Stimulated activated naive CD4-positive, alpha-beta T cell treated with Interleukin-2 at 50 U/mL for 16 hours (primary cell): ENCODE measurements around the gene TWF2.

Source experiments
- DNase-seq: peaks from one replicate; lab custom pipeline; 2025; lab: John Stamatoyannopoulos, UW

The TWF2 gene

DNA sequence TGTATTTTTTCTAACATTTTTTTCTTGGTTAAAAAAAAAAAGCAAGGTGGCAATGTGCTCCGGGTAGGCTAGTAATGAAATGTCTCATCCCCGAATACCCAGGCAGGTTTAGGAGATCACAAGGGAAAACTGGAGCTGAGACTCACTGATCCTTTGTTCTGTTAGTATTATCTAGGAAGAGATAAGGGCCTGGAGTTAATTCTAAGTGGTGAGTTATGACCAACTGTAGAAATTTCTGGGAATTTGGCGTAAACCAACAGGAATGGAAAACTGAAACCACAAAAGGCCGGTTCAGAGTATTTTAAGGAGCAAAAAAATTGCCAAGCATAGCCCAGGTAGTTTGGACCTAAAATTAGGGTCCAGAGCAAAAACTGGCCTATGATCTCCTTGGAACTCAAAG lies 19.0 kb upstream of the TWF2 start:
- no peak for DNase-seq

DNA sequence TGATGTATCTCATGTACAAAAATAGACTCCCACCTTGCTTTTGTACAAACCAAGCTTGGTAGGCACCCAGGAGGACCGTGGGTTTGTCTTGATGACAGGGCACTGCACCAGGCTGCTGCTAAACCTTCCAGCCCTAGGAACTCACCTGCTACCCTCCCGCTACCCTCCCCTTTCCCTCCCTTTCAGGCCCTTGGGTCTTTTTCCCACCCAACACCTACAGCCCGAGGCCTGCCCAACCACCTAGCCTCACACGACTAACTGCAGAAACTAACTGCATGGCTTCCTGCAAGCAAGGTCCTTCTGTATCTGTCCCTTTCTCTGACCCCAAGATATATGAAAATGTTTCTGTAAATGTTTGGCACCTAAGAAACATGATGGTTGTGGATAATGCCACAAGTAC lies 17.7 kb upstream of the TWF2 start:
- no peak for DNase-seq

DNA sequence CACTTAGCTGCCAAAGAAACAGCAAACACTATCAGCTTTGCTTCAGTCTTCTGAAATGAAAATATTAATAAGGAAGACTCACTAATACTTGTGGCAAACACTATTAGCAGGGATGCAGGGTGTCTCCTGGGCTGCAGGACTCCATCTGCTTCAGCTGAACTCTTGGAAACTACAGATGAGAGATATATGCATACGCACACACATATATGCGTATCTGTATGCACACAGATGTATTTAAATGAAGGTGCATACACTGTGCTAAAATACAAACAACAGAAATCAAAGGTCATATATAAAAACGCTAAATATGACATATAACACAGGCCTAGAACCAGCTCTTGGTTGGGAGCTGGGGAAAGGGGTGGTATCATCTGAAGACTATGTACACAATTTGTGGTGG lies 17.2 kb upstream of the TWF2 start:
- DNase-seq = no peak

DNA sequence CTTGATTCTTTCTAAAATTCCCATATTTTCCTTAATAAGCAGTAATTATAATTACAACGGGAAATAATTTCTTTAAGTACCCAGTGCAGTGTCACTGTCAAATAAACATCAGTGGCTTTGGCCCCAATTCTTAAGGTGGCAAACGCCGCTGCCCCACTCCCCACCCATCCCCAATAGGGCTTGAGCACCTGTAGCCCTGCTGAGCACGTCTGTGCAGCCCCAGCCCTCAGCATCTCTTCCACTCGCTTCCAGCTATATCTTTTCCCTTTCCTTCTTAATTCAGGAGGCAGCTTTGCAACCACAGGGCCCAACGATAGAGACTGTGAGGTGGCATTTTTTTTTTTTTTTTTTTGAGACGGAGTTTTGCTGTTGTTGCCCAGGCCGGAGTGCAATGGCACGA lies 15.7 kb upstream of the TWF2 start:
- DNase-seq = no peak

DNA sequence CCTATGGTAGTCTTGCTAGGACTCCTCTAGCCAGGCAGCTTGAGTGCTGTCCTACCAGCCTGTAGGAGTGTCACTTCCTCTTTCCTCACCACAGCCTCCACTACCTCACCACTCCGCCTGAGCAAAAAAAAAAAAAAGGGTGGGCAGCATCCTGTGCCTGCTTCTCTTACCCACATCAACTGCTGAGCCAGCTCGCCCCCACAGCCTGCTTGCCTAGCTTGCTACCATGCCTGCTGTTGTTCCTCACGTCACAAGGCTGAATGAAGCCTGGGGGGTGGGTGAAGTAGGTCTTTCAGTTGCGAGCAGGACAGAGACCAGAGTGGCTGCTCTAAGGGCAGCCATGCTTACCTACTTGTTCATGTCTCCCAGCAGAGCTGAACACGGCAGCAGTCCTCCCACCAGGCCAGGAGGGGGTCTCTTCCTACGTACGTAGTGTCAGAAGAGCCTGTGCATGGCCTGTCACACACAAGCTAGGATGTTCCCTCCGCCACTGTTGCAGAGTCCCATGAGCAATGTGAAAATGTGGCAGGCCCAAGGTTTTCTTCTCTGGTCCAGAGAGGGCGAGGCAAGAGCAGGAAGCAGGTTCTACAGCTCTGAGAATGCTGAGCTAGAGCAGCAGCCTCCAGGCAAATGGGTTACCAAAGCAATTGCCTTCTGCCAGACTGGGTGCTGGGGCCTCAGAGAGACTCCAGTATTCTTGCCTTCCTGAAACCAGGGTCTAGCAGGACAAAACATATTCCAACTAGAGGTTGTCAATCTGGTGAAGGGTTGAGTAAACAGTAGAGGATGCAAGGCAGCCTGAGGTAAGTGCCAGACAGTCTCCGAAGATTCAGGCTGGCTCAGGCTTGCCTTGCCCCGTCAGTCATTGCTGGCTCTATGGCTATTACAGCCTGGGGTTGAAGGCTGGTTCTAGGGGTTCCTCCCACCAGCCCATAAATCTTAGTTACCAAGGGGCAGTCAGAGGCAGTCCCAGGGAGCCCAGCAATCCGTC lies 14.7 kb upstream of the TWF2 start:
- peak; percentile 91 for DNase-seq

DNA sequence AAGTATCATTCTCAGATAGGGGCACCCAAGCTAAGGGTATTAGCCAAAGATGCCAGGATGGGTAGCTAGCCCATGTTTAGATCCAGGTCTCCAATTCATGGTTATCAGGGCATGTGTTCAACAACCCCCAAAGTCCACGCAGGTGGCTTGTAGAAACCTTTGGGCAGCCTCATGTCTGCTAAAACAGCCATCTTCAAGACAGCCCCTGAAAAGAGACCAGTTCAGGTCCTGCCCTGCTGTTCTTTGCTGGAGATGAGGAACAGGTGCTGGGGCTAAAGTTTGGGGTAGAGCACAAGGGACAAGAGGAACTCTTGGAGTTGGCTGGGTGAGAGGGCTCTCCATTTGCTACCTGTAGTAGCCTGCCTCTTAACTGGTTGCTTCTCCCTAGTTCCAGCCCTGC lies 11.2 kb upstream of the TWF2 start:
- no peak for DNase-seq

DNA sequence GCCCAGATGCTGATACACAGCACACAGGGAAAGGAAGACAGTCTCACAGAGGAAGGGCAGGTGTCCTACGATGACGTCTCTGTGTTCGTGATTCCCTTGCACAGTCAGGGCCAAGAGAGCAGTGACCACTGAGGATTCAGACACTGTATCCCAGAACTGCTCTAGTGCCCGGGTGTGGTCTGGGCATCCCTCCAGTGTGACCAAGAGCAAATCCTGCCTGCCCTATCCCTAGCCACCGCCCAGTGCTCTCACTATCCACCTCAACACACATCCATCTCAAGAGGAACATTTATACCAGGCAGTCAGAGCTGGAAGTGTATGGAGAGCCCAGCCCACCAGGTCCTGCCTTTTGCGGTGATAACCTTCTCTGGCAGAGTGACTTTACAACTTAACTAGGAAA lies 10.7 kb upstream of the TWF2 start:
- no peak for DNase-seq

DNA sequence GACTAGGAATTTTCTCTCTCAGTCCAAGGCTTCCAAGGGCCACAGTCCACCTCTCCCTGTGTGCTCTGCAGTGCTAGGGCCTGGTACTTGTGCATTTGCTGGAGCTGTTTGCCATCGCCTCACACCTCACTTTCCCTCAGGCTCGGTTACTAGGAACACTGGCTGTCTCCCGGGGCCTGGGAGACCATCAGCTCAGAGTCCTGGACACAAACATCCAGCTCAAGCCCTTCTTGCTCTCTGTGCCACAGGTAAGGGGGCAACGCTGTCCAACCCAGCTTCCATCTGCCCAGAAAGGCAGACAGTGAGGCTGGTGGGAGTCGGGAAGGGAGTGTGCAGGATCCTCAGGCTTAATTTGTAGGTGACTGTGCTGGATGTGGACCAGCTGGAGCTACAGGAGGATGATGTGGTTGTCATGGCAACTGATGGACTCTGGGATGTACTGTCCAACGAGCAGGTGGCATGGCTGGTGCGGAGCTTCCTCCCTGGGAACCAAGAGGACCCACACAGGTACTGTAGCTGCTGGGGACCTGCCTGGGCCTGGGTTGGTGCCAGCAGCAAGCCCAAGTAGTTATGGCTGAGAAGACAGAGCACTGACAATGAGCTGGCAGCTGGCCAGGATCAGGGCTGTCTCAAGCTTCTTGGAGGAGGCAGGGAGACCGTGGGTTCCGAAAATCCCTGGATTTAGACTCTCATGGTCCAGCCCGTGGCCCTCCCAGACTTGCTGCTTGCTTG lies 10.0 kb upstream of the TWF2 start:
- no peak for DNase-seq

DNA sequence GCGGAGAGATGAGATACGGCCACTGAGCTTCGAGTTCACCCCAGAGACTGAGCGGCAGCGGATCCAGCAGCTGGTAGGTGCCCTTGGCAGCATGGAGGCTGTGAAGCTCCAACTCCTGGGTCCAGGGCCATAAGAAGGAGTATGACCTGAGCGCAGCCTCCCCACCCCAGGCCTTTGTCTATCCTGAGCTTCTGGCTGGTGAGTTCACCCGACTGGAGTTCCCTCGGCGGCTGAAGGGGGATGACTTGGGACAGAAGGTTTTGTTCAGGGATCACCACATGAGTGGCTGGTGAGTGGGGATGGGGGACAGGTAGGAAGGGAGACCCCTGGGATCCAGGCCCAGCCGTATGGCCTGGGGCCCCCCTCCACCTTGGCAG lies 9.2 kb upstream of the TWF2 start:
- no peak for DNase-seq

DNA sequence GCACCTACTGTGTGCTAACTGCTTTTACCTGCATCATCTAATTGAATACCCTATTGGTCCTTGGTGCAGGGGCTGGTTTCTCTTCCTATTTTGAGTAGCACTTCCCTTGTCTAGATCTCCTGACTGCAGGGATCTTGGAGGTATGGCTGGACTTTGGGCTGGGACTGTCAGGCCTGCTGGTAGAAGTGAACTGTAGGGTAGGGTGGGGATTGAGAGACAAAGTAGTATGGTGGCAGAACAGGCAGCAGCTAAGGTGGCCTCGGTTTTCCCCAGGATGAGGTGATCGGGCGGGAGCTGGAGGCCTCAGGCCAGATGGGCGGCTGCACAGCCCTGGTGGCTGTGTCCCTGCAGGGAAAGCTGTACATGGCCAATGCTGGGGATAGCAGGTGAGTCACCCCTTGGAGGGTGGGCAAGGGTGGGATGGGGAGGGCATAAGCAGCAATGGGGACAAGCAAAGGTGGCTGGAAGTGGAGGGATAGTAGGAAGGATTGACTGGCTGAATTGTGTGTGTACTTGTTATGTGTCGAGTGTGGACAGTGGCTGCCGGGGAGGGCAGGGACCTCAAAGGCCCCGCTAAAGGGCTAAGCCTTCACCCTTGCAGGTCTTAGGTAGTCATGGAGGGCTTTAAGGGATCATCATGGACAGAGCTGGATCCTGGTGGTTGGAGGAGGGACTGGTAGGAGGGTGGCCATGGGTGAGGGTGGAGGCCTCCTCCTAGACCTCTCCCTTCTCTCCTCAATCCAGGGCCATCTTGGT lies 8.6 kb upstream of the TWF2 start:
- DNase-seq = no peak

DNA sequence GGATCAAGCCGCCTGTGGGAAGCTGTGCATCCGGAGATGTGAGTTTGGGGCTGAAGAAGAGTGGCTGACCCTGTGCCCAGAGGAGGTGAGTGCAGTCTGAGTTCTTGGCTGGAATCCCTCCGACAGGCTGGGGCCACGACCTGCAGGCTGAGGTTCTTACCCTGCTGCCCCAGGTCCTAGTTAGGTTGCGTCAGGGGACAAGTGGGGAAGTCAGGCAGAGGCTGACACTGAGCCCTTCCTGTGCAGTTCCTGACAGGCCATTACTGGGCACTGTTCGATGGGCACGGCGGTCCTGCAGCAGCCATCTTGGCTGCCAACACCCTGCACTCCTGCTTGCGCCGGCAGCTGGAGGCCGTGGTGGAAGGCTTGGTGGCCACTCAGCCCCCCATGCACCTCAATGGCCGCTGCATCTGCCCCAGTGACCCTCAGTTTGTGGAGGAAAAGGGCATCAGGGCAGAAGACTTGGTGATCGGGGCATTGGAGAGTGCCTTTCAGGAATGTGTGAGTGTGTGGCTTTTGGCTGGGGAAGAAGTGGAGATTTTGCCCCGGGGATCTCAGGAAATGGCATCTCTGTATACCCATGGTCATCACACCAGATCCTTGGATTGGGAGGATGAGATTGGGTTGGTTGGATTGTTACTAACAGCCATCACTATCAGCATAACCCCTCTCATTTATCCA lies 7.9 kb upstream of the TWF2 start:
- no peak for DNase-seq

DNA sequence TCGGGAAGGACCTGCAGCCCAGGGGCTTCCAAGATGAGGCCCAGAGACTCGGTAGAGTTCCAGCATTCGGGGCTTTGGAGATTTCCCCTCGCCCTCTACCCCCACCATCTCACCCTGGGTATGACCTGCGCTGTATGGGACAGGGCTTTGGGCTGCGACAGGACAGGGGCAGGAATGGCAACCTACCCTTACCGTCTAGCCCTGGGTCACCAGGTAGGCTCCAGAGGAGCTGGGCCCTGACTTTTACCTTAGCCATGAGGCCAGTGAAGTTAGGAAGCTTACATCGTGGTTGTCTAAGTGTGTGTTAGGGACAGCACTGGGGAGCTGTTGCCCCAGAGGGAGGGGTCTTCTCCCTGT lies 7.3 kb upstream of the TWF2 start:
- DNase-seq = no peak

DNA sequence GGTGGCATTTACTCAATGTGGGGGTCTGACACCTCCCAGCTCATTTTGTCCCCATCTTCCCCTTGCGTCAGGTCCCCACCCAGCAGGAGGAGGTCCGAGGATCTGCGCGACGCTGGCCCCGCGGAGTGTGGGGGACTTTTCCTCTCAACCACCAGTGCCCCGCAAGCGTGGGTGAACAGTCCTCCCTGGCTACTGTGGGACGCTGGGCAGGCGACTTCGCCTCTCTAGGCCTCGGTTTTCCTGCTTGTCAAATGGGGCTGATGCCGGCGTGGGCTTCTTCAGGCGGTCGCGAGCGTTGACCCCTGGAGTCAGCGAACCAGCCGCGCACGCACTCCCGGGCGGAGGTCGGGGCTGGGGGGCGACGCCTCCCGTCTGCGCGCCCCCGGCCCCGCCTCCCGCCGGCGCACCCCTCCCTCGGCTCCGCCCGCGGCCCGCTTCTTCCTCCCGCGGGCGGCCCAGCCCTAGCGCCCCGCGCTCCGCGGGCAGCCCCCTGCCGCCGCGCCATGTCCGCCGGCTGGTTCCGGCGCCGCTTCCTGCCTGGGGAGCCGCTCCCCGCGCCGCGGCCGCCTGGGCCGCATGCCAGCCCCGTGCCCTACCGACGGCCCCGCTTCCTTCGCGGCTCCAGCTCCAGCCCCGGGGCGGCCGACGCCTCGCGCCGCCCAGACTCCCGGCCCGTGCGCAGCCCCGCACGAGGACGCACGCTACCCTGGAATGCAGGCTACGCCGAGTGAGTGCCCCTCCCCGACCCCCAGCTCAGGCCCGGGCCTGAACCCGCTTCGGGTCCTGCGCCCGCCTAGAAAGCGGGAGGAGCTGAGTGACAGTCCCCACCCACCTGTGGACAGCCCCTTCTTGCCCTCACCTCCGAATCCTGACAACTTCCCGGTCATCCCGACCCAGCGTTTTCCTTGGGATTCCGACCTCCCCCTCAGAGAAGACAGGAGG lies 6.6 kb upstream of the TWF2 start, which contains the start of gene PPM1M:
Gene PPM1M, plus strand, starts transcription at position 438 of the 942 bp plus-strand sequence. Its CDS starts 66 bp downstream, at position 504.
- DNase-seq = peak; percentile 61

DNA sequence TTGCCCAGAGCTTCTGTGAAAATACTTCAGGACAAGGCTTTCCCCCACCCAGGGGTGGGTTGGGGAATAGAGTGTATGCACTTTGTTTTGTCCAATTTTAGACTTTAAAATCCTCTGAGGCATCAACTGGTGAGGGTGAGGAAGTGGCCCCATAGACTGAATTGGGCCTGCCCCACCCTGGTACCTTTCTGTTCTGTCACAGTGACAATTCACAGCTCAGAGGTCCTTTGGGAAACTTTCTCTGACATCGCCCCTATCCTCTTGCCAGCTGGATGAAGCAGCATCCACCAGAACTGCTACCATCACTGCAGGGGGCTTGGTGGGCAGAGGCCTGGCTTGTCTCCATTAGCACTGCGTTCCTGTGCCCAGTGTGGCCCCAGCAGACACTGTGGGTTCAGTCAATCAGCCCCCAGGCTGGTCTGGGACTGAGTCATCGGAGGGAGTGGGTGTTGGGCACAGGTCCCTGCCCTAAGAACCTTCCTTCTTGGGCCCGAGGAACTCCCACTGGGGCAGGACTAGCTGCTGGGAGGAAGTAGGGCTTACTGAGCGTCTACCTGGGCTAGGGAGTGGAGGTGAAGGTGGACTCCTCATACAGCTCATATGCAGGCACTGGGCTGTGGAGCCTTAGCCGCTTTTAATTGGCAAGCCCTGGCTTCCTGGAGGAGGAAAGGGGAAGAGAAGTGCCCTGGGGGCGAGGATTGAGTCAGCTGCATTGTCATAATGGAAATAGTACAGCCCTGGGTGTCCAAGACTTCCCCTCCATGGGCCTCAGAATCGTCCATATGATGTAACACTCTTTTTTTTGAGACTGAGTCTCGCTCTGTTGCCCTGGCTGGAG lies 5.1 kb upstream of the TWF2 start:
- DNase-seq = peak; percentile 61

DNA sequence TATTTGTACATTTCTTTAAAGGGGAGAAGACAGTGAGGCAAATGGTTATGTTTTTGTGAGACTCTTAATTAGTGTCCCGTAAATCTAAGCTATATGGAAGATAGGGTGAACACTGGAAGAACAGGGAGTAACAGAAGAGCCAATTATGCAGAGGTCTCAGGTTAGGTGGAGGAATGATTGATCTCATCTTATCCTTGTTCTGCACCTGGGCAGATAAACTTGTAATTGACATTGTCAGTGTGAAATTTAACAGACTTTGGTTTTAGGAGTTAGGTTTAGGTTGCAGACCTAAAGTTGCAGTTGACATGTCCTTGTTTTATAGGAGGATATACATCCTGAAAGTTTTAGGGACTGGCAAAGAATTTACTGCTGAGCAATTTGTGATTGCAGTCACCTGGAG lies 3.1 kb upstream of the TWF2 start:
- no peak for DNase-seq

DNA sequence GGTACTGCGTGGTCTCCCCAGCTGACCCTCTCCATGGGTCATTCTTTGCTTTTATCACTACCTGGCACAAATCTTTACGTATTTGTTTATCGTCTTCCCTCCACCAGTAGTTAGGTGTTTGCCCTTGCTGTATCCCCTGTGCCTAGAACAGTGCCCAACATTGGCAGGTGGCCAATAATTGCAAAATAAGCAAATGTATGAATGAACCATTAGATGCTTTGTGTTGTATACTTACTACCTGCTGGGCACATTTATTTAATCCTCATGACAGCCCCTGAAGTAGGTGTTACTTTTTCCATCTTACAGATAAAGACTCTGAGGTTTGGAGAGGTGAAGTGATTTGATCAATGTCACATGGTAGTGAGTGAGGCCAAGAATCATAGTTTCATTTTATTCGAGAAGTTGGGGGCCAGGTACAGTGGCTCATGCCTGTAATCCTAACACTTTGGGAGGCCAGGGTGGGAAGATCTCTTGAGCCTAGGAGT lies 2.0 kb upstream of the TWF2 start:
- no peak for DNase-seq

DNA sequence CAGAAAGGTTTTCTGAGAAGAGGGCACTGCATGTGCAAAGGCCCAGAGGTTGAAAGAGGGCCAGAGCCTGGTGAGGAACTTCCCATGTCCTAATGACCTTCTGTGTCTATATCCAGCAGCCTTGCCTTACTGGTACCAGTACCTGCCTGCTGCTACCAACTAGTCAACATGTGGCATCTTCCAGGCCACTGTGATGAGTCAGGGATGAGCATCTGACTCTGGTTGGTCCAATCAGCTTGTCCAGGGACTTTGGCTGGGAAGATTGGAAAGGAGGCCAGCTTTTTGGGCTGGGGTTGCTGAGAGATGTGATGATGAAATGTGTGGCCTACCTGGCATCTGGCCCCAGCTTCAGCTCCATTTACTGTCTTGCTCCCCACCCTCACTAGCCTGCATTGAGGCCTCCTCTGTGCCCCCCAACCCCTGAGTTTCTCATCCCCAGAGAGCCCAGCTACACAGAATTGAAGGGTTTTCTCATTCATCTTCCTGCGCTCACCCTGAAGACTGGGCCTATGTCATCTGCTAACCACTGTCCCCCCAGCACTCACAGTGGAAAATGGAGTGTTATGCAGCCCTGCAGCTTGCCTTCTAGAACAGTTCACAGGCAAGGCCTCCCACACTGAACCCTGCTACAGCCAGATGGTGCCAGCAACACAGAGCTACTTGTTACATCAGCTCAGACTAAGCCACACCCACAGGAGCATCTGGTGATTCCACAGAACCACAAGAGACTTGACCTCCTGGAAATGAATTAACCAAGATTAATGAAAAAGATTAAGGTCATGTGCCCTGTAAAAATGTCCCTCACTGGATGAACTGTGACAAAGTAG lies 1.3 kb upstream of the TWF2 start:
- peak; percentile 66 for DNase-seq

DNA sequence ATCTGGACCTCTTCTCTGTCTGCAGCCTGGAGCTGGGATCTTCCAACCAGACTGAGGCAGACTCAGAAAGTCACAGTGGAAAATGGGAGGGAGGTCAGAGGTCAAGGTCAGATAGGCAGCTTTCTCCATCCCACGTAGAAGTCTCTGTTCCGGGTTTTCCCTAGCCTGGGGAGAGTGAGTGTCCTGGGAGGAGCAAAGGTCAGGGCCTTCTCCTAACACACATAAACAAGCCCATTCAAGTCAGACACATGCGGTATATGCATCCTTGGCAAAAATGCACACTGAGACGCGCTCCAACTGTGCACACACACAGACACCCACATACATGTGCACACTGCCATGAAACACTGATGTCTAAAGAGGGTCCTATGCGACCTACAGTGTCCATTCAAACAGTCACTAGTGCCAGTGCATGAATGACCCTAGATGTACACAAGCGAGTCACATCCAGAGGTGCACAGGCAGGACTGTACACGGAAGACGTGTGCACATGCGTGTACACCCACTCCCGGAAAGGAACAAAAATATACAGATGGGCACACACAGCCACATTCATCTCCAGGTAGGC lies 681 bp downstream of the TWF2 start:
- no peak for DNase-seq
